ENCODE data around the gene TFDP1. TPM values are rescaled to one million over a fixed set of nuclear protein-coding genes. Genes with fewer than 3 reads are reported as not detected.

Gene TFDP1
- polyA plus RNA-seq, 1 experiment, result 99.8 TPM

DNA sequence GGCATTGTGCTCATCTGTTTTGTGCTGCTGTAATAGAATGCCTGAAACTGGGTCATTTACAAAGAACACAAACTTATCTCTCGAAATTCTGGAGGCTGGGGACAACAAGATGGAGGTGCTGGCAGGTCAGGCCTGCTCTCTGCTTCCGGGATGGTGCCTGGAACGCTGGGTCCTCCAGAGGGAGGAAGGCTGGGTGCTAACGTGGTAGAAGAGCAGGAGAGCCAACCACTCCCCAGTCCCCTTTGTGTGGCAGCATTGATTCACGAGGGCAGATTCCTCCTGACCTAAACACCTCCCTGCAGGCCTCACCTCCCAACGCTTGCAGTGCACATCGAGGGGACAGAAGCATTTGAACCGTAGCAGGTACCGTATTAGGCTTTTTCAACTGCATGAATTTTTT is 34.1 kb upstream of the TFDP1 start:
- CTCF ChIA-PET, result interaction anchor here (2.9 kb wide), 1 partner anchor 12 kb away, joined by 9 read pairs; no protein-coding TSS in a partner anchor
- no peak for DNase-seq (ENCODE audit: low read depth)
- H3K4me3 ChIP-seq (ENCODE audit: low read depth, low read length), result no peak overlapping the region
- TF ChIP-seq, protein P1, sequence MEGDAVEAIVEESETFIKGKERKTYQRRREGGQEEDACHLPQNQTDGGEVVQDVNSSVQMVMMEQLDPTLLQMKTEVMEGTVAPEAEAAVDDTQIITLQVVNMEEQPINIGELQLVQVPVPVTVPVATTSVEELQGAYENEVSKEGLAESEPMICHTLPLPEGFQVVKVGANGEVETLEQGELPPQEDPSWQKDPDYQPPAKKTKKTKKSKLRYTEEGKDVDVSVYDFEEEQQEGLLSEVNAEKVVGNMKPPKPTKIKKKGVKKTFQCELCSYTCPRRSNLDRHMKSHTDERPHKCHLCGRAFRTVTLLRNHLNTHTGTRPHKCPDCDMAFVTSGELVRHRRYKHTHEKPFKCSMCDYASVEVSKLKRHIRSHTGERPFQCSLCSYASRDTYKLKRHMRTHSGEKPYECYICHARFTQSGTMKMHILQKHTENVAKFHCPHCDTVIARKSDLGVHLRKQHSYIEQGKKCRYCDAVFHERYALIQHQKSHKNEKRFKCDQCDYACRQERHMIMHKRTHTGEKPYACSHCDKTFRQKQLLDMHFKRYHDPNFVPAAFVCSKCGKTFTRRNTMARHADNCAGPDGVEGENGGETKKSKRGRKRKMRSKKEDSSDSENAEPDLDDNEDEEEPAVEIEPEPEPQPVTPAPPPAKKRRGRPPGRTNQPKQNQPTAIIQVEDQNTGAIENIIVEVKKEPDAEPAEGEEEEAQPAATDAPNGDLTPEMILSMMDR (IDR thresholded peaks at IDR 0.05; ENCODE audit: insufficient read depth, low read depth, low read length), result no peak
- H3K36me3 ChIP-seq (ENCODE audit: control insufficient read depth, insufficient read depth, low read length), result peaks cover 33% of the 10 kb centered on the region
- H3K27me3 ChIP-seq (ENCODE audit: control insufficient read depth, insufficient read depth, low read length), result no peaks in the 10 kb centered on the region
- POLR2A ChIA-PET, result no interaction called here

DNA sequence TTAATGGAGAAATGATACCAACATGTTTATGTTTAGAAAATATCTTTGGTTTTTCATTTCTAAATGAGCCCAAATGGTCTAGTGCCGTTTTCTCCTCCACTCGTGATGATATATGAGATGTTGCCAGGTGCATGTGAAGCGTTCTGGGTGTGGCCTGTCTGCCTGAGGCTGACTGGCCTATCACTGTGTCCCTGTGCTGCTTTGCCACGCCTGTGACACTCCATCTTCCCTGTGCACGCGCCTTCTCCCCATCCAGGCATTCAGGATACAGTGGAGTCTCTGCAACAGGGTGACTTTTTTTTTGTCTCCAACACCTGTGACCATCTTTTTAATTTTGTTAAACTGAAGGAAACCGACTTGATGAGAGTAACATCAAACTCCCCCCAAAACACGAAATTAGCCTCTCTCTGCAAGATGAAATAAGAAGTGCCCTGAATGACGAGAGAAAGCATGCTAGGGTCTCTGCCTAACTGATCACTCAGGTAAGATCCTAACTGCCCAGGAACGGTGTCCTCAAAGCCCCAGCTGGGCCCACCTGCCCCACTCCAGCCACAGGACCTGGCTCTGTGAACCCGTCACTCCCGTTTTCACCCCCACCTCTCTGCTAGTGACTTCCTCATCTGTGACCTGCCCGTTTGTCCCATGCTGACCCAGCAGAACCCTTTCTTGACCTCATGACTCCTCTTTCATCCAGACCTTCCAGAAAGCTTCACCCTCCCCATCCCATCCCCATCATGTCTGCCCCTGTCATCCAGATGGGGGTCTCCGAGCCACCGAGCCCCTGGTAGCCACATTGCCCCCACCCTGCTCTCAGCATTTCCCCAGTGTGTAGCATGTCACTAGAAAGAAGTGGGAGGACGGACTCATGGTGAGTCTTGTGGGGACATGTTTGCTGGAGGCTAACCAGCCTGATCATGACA is 33.2 kb upstream of the TFDP1 start:
- Histone ChIP-seq H3K4me3 (ENCODE audit: low read depth, low read length) (no peak overlapping the region), H3K36me3 (ENCODE audit: control insufficient read depth, insufficient read depth, low read length) (peaks cover 33% of the 10 kb centered on the region), H3K27me3 (ENCODE audit: control insufficient read depth, insufficient read depth, low read length) (no peaks in the 10 kb centered on the region)
- ChIA-PET POLR2A (no interaction called here), CTCF (interaction anchor here (0.8 to 2.9 kb wide), 2 partner anchors 10 to 11 kb away, joined by 4 to 9 read pairs; no protein-coding TSS in a partner anchor)
- no peak for DNase-seq (ENCODE audit: low read depth)
- TF ChIP-seq, protein P1 (IDR thresholded peaks at IDR 0.05; ENCODE audit: insufficient read depth, low read depth, low read length), result no peak

DNA sequence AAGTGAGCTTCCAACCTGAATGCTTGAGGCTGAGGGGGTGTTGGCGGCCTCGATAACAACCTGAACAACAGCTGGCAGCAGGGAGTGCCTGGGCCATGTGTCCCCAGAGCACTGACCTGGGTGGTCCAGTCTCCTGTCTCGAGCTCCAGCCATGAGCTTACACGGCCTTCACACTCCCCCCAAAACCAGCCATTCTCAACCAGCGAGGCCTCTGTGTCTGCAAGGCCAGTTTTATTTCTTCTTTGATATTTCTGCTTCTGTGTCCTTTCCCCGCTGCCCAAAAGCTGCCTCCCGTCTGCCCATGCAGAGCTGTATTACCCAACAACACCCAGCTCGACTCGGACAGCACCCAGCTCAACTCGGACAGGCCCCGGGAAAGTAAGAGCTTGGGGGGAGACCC is 32.5 kb upstream of the TFDP1 start:
- TF ChIP-seq, protein P1 (IDR thresholded peaks at IDR 0.05; ENCODE audit: insufficient read depth, low read depth, low read length), result no peak
- H3K36me3 ChIP-seq (ENCODE audit: control insufficient read depth, insufficient read depth, low read length), result peaks cover 33% of the 10 kb centered on the region
- POLR2A ChIA-PET, result no interaction called here
- H3K4me3 ChIP-seq (ENCODE audit: low read depth, low read length), result no peak overlapping the region
- no peaks in the 10 kb centered on the region for H3K27me3 ChIP-seq (ENCODE audit: control insufficient read depth, insufficient read depth, low read length)
- CTCF ChIA-PET, result interaction anchor here (0.8 kb wide), 1 partner anchor 10 kb away, joined by 4 read pairs; no protein-coding TSS in a partner anchor
- no peak for DNase-seq (ENCODE audit: low read depth)

DNA sequence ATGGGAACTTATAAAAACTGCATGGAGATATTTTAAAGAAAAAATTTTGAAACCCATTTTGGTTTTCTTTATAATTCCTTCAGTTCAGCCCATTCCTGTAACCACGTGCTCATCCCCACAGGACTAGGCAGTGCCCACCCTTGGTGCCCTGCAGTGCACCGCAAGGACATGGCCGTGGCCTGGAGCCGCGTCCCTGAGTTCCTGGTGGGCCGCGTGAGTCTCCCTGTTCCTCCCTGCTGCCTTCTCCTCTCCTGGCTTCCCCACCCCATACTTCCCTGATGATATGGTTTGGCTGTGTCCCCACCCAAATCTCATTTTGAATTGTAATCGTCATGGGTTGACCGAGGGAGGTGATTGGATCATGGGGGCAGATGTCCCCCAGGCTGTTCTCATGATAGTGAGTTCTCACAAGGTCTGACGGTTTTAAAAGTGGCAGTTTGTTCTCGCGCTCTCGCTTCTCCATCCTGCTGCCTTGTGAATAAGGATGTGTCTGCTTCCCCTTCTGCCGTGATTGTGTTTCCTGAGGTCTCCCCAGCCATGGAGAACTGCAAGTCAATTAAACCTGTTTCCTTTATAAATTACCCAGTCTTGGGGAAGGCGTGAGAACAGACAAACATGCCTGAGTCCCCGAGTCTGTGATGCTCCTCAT is 31.6 kb upstream of the TFDP1 start:
- TF ChIP-seq, protein P1 (IDR thresholded peaks at IDR 0.05; ENCODE audit: insufficient read depth, low read depth, low read length), result no peak
- Histone ChIP-seq H3K36me3 (ENCODE audit: control insufficient read depth, insufficient read depth, low read length) (peaks cover 33% of the 10 kb centered on the region), H3K27me3 (ENCODE audit: control insufficient read depth, insufficient read depth, low read length) (no peaks in the 10 kb centered on the region), H3K4me3 (ENCODE audit: low read depth, low read length) (no peak overlapping the region)
- POLR2A ChIA-PET, result no interaction called here
- no peak for DNase-seq (ENCODE audit: low read depth)
- CTCF ChIA-PET, result interaction anchor here (0.6 to 1.7 kb wide), 3 partner anchors 9 to 14 kb away, joined by 3 to 7 read pairs (median 3); no protein-coding TSS in a partner anchor
